Prostate gland (tissue), 2 donors: ENCODE results near the gene G6PC3.

Experiments
- CTCF ChIP-seq, 4 experiments: fragments of 200-600 bp in 2 of 4; fragments of 450-650 bp in 2 of 4; sonication (generic) in 2 of 4; IDR thresholded peaks; 1 replicate in 3 of 4; 2 replicates in 1 of 4; pipeline ENCODE4 v1.5.1; 2016 to 2019; ENCODE audit warnings: antibody characterized with exemption in 4 of 4, mild to moderate bottlenecking in 2 of 4, moderate library complexity in 2 of 4
- POLR2A ChIP-seq: fragments of 450-650 bp; IDR thresholded peaks from one replicate; pipeline ENCODE4 v1.6.1; 2016; ENCODE audit warnings: antibody characterized with exemption, mild to moderate bottlenecking

- TF ChIP-seq CTCF (IDR thresholded peaks at IDR 0.05): no peak
- no peak for TF ChIP-seq POLR2A
These were observed 48.0 kb downstream of the G6PC3 start for GRCh38 chr17:44118427-44119050.
